ENCODE results near the gene TRIM71. TPM values are rescaled to one million over a fixed set of nuclear protein-coding genes. Genes with fewer than 3 reads are reported as not detected.
A peak's percentile ranks its signal among the peaks of the same experiment; 100 is the strongest.

The TRIM71 gene
- total and polyA plus RNA-seq, 2 of the 13 experiments (the other 11 are each of a cell fraction or from before 2014, with no cell fraction given): 21.7 to 76.9 TPM

GRCh38 chr3:32794487-32795308 is 23.1 kb upstream of the TRIM71 start (continued):
- 0 out of 2 replicates have a peak, but pooled peaks have one; percentile 71 for TF ChIP-seq TRAFD1 (CRISPR knock-in tag; IDR thresholded peaks at IDR 0.05; ENCODE audit: borderline replicate concordance)
- no peak for TF ChIP-seq NKX3-1 (CRISPR knock-in tag; IDR thresholded peaks at IDR 0.05)
- peak; percentile 61; the same call in 1 of the 2 replicates for TF ChIP-seq SPEN (CRISPR knock-in tag; IDR thresholded peaks at IDR 0.05; ENCODE audit: low read depth)
- 0 out of 2 replicates have a peak, but pooled peaks have one; percentile 38 for TF ChIP-seq ZNF563 (CRISPR knock-in tag; IDR thresholded peaks at IDR 0.05)
- TF ChIP-seq ISL2 (CRISPR knock-in tag; IDR thresholded peaks at IDR 0.05): peak; percentile 79
- no peak for TF ChIP-seq ZBTB8A (CRISPR knock-in tag; IDR thresholded peaks at IDR 0.05; ENCODE audit: borderline replicate concordance, low read depth)
- TF ChIP-seq, protein P1, sequence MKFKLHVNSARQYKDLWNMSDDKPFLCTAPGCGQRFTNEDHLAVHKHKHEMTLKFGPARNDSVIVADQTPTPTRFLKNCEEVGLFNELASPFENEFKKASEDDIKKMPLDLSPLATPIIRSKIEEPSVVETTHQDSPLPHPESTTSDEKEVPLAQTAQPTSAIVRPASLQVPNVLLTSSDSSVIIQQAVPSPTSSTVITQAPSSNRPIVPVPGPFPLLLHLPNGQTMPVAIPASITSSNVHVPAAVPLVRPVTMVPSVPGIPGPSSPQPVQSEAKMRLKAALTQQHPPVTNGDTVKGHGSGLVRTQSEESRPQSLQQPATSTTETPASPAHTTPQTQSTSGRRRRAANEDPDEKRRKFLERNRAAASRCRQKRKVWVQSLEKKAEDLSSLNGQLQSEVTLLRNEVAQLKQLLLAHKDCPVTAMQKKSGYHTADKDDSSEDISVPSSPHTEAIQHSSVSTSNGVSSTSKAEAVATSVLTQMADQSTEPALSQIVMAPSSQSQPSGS (CRISPR knock-in tag; IDR thresholded peaks at IDR 0.05): peak; percentile 87
- TF ChIP-seq ZBTB43 (CRISPR knock-in tag; conservative IDR thresholded peaks at IDR 0.05): peak; percentile 79; the same call in 1 of the 2 replicates
- TF ChIP-seq U2AF2 (IDR thresholded peaks at IDR 0.05; ENCODE audit: low read depth, low read length): no peak
- TF ChIP-seq ZBTB20 (CRISPR knock-in tag; IDR thresholded peaks at IDR 0.05; ENCODE audit: borderline replicate concordance, low read depth): peak; percentile 47; the same call in 1 of the 2 replicates
- TF ChIP-seq ZBTB21 (CRISPR knock-in tag; IDR thresholded peaks at IDR 0.05): no peak
- peak; percentile 87 to 97; a peak in 3 of 4 replicates for TF ChIP-seq EP300 (IDR thresholded peaks at IDR 0.05; ENCODE audit: low read depth in 2 of 2, low read length in 2 of 2)
- TF ChIP-seq EP300 (CRISPR knock-in tag; IDR thresholded peaks at IDR 0.05; ENCODE audit: borderline replicate concordance): peak; percentile 94
- peak; percentile 56 for TF ChIP-seq ZBTB38 (CRISPR knock-in tag; IDR thresholded peaks at IDR 0.05)
- TF ChIP-seq TBX2 (CRISPR knock-in tag; IDR thresholded peaks at IDR 0.05; ENCODE audit: borderline replicate concordance): peak; percentile 90
- TF ChIP-seq TGIF2 (CRISPR knock-in tag; IDR thresholded peaks at IDR 0.05): no peak
- no peak for TF ChIP-seq REXO4 (CRISPR knock-in tag; IDR thresholded peaks at IDR 0.05; ENCODE audit: borderline replicate concordance)
- no peak for TF ChIP-seq ZNF569 (CRISPR knock-in tag; IDR thresholded peaks at IDR 0.05; ENCODE audit: borderline replicate concordance)
- no peak for TF ChIP-seq TERF1 (CRISPR knock-in tag; IDR thresholded peaks at IDR 0.05)
- no peak for TF ChIP-seq ZNF749 (CRISPR knock-in tag; IDR thresholded peaks at IDR 0.05; ENCODE audit: borderline replicate concordance)
- peak; percentile 64 for TF ChIP-seq MLX (CRISPR knock-in tag; IDR thresholded peaks at IDR 0.05)
- no peak for TF ChIP-seq CC2D1A (CRISPR knock-in tag; IDR thresholded peaks at IDR 0.05)
- peak; percentile 80 for TF ChIP-seq NR2F2 (IDR thresholded peaks at IDR 0.05; ENCODE audit: borderline replicate concordance, low read depth)

Measured in HepG2 (cell line).